Esophagus muscularis mucosa (tissue), 3 donors: Measurements from ENCODE around the gene MCCD1.

Experiments used
- EP300 ChIP-seq: sonication (generic); formaldehyde crosslinking; IDR thresholded peaks from one replicate; pipeline ENCODE4 v1.6.1; 2017; ENCODE audit warnings: antibody characterized with exemption
- TF ChIP-seq, protein P1 (sequence below), 3 experiments: fragments of 200-600 bp in 2 of 3; fragments of 450-650 bp in 1 of 3; sonication (generic) in 2 of 3; IDR thresholded peaks; one replicate each; pipeline ENCODE4 v1.5.1; 2017 to 2019; ENCODE audit warnings: antibody characterized with exemption in 3 of 3, mild to moderate bottlenecking in 2 of 3, moderate library complexity in 1 of 3

DNA sequence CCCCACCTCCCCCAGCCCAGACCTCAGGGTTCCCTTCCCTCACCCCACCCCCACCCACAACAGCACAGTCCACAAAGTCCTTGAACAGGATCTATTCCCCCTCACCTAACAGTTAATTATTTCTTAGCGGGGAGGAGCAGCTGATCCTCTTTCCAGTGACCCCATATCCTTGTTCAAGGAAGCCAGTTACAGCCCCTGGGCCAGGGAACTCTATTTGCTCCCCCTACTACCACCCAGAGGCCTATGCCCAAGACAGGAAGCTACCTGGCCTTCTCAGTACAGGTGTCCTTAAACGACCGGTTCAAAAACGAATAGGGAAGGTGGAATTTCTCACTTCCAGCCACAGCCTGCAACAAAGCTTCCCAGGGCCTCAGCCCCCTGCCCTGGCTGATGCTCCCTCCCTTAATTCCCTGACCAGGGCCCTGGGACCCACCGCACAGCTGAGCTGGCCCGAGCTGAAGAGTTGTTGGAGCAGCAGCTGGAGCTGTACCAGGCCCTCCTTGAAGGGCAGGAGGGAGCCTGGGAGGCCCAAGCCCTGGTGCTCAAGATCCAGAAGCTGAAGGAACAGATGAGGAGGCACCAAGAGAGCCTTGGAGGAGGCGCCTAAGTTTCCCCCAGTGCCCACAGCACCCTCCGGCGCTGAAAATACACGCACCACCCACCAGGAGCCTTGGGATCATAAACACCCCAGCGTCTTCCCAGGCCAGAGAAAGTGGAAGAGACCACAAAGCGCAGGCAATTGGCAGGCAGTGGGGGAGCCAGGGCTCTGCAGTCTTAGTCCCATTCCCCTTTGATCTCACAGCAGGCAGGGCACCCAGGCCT is 778 bp downstream of the MCCD1 start:
- TF ChIP-seq, protein P1, sequence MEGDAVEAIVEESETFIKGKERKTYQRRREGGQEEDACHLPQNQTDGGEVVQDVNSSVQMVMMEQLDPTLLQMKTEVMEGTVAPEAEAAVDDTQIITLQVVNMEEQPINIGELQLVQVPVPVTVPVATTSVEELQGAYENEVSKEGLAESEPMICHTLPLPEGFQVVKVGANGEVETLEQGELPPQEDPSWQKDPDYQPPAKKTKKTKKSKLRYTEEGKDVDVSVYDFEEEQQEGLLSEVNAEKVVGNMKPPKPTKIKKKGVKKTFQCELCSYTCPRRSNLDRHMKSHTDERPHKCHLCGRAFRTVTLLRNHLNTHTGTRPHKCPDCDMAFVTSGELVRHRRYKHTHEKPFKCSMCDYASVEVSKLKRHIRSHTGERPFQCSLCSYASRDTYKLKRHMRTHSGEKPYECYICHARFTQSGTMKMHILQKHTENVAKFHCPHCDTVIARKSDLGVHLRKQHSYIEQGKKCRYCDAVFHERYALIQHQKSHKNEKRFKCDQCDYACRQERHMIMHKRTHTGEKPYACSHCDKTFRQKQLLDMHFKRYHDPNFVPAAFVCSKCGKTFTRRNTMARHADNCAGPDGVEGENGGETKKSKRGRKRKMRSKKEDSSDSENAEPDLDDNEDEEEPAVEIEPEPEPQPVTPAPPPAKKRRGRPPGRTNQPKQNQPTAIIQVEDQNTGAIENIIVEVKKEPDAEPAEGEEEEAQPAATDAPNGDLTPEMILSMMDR (IDR thresholded peaks at IDR 0.05), result no peak
- no peak for TF ChIP-seq EP300
